HepG2 (cell line): ENCODE results near the gene GNAI2. TPM values are rescaled to one million over a fixed set of nuclear protein-coding genes. Genes with fewer than 3 reads are reported as not detected.

Experiments
- IRF2 ChIP-seq: IDR thresholded peaks from 2 replicates; pipeline ENCODE4 v1.6.1; 2018; ENCODE audit warnings: missing genetic modification reagents, missing compliant biosample characterization
- KLF9 ChIP-seq: IDR thresholded peaks from 2 replicates; pipeline ENCODE4 v1.6.1; 2016; ENCODE audit warnings: low read depth
- MAZ ChIP-seq, 2 experiments: sonication (generic) in 1 of 2; formaldehyde crosslinking in 1 of 2; IDR thresholded peaks; 2 replicates each; pipeline versions ENCODE4 v1.5.0 to v1.6.1; 2012 to 2020; ENCODE audit warnings: low read depth in 2 of 2, mild to moderate bottlenecking in 2 of 2, borderline replicate concordance in 1 of 2, improper control_type of control experiment in 1 of 2, low read length in 1 of 2, missing genetic modification reagents in 1 of 2, moderate library complexity in 1 of 2
- MYNN ChIP-seq: sonication (generic); formaldehyde crosslinking; IDR thresholded peaks from 2 replicates; pipeline ENCODE4 v1.4.0; 2020; ENCODE audit warnings: mild to moderate bottlenecking, low read depth, missing genetic modification reagents
- POLR2G ChIP-seq: fragments of 200-400 bp; formaldehyde crosslinking; IDR thresholded peaks from 2 replicates; pipeline ENCODE4 v1.6.1; 2018; ENCODE audit warnings: mild to moderate bottlenecking, low read depth, low read length, moderate library complexity
- ZNF652 ChIP-seq: IDR thresholded peaks from 2 replicates; pipeline ENCODE4 v1.6.1; 2016; ENCODE audit warnings: low read depth, borderline replicate concordance
- ZNF761 ChIP-seq: sonication (generic); formaldehyde crosslinking; conservative IDR thresholded peaks from 2 replicates; pipeline ENCODE4 v1.4.0; 2020; ENCODE audit warnings: mild to moderate bottlenecking, missing genetic modification reagents
- ZSCAN21 ChIP-seq: sonication (generic); formaldehyde crosslinking; IDR thresholded peaks from 2 replicates; pipeline ENCODE4 v1.8.0; 2022; ENCODE audit warnings: mild to moderate bottlenecking, missing genetic modification reagents, moderate library complexity, borderline replicate concordance
- ZSCAN29 ChIP-seq: sonication (generic); formaldehyde crosslinking; conservative IDR thresholded peaks from 2 replicates; pipeline ENCODE4 v1.4.0; 2020; ENCODE audit warnings: mild to moderate bottlenecking, missing genetic modification reagents
- polyA plus RNA-seq, 8 experiments: library from polyadenylated mRNA; depleted of rRNA in 3 of 8; stranded (reverse) in 7 of 8; unstranded in 1 of 8; fragments of >200 nt; fragmentation: Illumina TruSeq in 4 of 8; extraction: Trizol in 4 of 8; gene quantifications; 2 replicates each; pipeline versions ENCODE4 v1.2.1 to v1.2.3, GENCODE V29; 2011 to 2016; ENCODE audit warnings: low read depth in 4 of 8, missing spikeins in 1 of 8, mixed read lengths in 1 of 8; ENCODE audit not compliant: insufficient read depth in 1 of 8
- total RNA-seq, 5 experiments: library from RNA; depleted of rRNA; stranded (reverse); fragments of >200 nt; fragmentation: Illumina TruSeq; extraction: Trizol; gene quantifications; 2 replicates each; pipeline ENCODE4 v1.2.3, GENCODE V29; 2016; ENCODE audit warnings: low read depth in 1 of 5
- TF ChIP-seq, protein P1 (sequence below): sonication (generic); formaldehyde crosslinking; IDR thresholded peaks from 2 replicates; pipeline ENCODE4 v1.8.0; 2022; ENCODE audit warnings: missing genetic modification reagents, mild to moderate bottlenecking, inconsistent platforms, borderline replicate concordance
- TF ChIP-seq, protein P2 (sequence below): sonication (generic); formaldehyde crosslinking; IDR thresholded peaks from 2 replicates; pipeline ENCODE4 v1.4.0; 2020; ENCODE audit warnings: low read depth, mild to moderate bottlenecking, missing genetic modification reagents
- TF ChIP-seq, protein P3 (sequence below): sonication (generic); formaldehyde crosslinking; IDR thresholded peaks from 2 replicates; pipeline ENCODE4 v1.4.0; 2020; ENCODE audit warnings: low read depth, missing genetic modification reagents
- TF ChIP-seq, protein P4 (sequence below): sonication (generic); formaldehyde crosslinking; IDR thresholded peaks from 2 replicates; pipeline ENCODE4 v1.8.1; 2023; ENCODE audit warnings: mild to moderate bottlenecking, missing genetic modification reagents
- TF ChIP-seq, protein P5 (sequence below): sonication (generic); formaldehyde crosslinking; IDR thresholded peaks from 2 replicates; pipeline ENCODE4 v1.4.0; 2020; ENCODE audit warnings: mild to moderate bottlenecking, missing genetic modification reagents, borderline replicate concordance
- TF ChIP-seq, protein P6 (sequence below): sonication (generic); formaldehyde crosslinking; IDR thresholded peaks from 2 replicates; pipeline ENCODE4 v1.5.0; 2020; ENCODE audit warnings: mild to moderate bottlenecking, missing genetic modification reagents, moderate library complexity

GNAI2 gene
- total and polyA plus RNA-seq, 2 of the 13 experiments (the other 11 are each of a cell fraction or from before 2014, with no cell fraction given): 51.1 to 66.2 TPM

DNA sequence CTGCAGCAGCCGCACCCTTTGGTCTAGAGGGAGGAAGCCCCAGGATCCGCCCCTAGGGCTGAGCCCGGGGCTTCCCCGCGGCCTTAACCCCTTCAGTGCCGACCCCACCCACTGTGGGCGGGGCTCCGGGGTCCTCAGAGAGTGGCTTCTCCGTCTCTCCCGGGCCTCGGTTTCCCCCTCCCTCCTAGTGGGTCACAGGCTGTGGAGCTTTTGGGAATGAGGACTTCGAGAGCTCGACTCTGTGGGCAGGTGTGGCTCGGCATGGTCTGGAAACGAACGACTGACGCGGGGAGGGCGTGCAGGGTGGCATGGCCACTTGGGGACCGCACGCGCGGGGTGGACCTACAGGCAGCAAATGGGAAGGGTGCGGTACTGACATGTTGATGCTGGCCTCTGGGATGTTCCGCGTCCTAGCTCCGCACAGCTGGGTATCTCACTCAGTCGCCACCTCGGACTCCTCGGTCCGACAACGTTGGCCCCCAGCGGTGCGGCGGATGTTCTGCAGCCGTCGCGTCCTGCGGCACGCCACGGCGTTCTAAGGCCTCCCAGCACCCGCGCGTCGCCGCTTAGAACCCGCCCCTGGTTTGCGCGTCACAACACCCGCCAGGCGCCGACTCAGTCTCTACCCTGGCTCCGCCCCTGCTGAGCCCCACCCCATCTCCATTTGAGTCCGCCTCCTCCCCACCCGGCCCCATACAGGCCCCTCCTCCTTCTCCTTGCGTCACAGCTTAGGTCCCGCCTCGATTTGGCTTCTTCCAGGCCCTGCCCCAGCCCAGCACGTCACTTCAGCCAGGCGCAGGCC is 63.0 kb downstream of the GNAI2 start, which contains the start of the genes HYAL3 and NAA80 (continued):
- TF ChIP-seq, protein P1, sequence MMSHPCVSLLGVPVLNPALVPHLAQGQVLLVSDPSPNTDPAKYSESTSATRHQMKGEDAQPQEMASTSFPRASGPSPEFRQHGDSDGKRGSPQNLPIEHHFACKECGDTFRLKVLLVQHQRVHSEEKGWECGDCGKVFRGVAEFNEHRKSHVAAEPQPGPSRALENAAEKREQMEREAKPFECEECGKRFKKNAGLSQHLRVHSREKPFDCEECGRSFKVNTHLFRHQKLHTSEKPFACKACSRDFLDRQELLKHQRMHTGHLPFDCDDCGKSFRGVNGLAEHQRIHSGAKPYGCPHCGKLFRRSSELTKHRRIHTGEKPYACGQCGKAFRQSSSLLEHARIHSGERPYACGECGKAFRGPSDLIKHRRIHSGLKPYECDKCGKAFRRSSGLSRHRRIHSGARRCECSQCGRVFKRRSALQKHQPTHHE (CRISPR knock-in tag): peak; percentile 65; the same call in 1 of the 2 replicates
- TF ChIP-seq ZSCAN21 (CRISPR knock-in tag) (peak; percentile 97), IRF2 (CRISPR knock-in tag) (no peak), MYNN (CRISPR knock-in tag) (no peak), ZNF652 (CRISPR knock-in tag) (peak; percentile 99), ZSCAN29 (CRISPR knock-in tag) (no peak), POLR2G (peak; percentile 91), ZNF761 (CRISPR knock-in tag) (peak; percentile 26), MAZ (IDR thresholded peaks at IDR 0.05; ENCODE audit: borderline replicate concordance, low read depth, low read length) (peak; percentile 75; the same call in 1 of the 2 replicates), MAZ (CRISPR knock-in tag; IDR thresholded peaks at IDR 0.05; ENCODE audit: low read depth) (no peak; the same call in 1 of the 2 replicates), KLF9 (CRISPR knock-in tag) (no peak)
- TF ChIP-seq, protein P2, sequence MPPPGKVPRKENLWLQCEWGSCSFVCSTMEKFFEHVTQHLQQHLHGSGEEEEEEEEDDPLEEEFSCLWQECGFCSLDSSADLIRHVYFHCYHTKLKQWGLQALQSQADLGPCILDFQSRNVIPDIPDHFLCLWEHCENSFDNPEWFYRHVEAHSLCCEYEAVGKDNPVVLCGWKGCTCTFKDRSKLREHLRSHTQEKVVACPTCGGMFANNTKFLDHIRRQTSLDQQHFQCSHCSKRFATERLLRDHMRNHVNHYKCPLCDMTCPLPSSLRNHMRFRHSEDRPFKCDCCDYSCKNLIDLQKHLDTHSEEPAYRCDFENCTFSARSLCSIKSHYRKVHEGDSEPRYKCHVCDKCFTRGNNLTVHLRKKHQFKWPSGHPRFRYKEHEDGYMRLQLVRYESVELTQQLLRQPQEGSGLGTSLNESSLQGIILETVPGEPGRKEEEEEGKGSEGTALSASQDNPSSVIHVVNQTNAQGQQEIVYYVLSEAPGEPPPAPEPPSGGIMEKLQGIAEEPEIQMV (CRISPR knock-in tag): peak; percentile 50
- TF ChIP-seq, protein P3, sequence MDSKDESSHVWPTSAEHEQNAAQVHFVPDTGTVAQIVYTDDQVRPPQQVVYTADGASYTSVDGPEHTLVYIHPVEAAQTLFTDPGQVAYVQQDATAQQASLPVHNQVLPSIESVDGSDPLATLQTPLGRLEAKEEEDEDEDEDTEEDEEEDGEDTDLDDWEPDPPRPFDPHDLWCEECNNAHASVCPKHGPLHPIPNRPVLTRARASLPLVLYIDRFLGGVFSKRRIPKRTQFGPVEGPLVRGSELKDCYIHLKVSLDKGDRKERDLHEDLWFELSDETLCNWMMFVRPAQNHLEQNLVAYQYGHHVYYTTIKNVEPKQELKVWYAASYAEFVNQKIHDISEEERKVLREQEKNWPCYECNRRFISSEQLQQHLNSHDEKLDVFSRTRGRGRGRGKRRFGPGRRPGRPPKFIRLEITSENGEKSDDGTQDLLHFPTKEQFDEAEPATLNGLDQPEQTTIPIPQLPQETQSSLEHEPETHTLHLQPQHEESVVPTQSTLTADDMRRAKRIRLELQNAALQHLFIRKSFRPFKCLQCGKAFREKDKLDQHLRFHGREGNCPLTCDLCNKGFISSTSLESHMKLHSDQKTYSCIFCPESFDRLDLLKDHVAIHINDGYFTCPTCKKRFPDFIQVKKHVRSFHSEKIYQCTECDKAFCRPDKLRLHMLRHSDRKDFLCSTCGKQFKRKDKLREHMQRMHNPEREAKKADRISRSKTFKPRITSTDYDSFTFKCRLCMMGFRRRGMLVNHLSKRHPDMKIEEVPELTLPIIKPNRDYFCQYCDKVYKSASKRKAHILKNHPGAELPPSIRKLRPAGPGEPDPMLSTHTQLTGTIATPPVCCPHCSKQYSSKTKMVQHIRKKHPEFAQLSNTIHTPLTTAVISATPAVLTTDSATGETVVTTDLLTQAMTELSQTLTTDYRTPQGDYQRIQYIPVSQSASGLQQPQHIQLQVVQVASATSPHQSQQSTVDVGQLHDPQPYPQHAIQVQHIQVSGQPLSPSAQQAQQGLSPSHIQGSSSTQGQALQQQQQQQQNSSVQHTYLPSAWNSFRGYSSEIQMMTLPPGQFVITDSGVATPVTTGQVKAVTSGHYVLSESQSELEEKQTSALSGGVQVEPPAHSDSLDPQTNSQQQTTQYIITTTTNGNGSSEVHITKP (CRISPR knock-in tag): no peak
- TF ChIP-seq, protein P4, sequence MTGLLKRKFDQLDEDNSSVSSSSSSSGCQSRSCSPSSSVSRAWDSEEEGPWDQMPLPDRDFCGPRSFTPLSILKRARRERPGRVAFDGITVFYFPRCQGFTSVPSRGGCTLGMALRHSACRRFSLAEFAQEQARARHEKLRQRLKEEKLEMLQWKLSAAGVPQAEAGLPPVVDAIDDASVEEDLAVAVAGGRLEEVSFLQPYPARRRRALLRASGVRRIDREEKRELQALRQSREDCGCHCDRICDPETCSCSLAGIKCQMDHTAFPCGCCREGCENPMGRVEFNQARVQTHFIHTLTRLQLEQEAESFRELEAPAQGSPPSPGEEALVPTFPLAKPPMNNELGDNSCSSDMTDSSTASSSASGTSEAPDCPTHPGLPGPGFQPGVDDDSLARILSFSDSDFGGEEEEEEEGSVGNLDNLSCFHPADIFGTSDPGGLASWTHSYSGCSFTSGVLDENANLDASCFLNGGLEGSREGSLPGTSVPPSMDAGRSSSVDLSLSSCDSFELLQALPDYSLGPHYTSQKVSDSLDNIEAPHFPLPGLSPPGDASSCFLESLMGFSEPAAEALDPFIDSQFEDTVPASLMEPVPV (CRISPR knock-in tag): peak; percentile 39; the same call in 1 of the 2 replicates
- TF ChIP-seq, protein P5, sequence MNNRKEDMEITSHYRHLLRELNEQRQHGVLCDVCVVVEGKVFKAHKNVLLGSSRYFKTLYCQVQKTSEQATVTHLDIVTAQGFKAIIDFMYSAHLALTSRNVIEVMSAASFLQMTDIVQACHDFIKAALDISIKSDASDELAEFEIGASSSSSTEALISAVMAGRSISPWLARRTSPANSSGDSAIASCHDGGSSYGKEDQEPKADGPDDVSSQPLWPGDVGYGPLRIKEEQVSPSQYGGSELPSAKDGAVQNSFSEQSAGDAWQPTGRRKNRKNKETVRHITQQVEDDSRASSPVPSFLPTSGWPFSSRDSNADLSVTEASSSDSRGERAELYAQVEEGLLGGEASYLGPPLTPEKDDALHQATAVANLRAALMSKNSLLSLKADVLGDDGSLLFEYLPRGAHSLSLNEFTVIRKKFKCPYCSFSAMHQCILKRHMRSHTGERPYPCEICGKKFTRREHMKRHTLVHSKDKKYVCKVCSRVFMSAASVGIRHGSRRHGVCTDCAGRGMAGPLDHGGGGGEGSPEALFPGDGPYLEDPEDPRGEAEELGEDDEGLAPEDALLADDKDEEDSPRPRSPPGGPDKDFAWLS (CRISPR knock-in tag): no peak
- TF ChIP-seq, protein P6, sequence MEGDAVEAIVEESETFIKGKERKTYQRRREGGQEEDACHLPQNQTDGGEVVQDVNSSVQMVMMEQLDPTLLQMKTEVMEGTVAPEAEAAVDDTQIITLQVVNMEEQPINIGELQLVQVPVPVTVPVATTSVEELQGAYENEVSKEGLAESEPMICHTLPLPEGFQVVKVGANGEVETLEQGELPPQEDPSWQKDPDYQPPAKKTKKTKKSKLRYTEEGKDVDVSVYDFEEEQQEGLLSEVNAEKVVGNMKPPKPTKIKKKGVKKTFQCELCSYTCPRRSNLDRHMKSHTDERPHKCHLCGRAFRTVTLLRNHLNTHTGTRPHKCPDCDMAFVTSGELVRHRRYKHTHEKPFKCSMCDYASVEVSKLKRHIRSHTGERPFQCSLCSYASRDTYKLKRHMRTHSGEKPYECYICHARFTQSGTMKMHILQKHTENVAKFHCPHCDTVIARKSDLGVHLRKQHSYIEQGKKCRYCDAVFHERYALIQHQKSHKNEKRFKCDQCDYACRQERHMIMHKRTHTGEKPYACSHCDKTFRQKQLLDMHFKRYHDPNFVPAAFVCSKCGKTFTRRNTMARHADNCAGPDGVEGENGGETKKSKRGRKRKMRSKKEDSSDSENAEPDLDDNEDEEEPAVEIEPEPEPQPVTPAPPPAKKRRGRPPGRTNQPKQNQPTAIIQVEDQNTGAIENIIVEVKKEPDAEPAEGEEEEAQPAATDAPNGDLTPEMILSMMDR: peak; percentile 54
